Natural killer cell (primary cell): Measurements from ENCODE around the gene KCNA2. TPM values are rescaled to one million over a fixed set of nuclear protein-coding genes. Genes with fewer than 3 reads are reported as not detected.

Experiments used
- ATAC-seq, 3 donors: fragments of 150-1000 bp in 2 of 3; fragments of 200-7000 bp in 1 of 3; cut with Tn5 transposase; 1 replicate in 1 of 3; 2 replicates in 2 of 3; pipeline ENCODE4 v1.10.0; 2021; ENCODE audit warnings: mild to moderate bottlenecking in 2 of 3, moderate library complexity in 2 of 3
- DNase-seq, 2 donors: peaks; one replicate each; pipeline versions ENCODE4 v3.0.0 to v3.0.0-alpha.2; 2013 to 2021; ENCODE audit warnings: mixed read lengths in 1 of 2
- H3K27ac ChIP-seq: one replicate; pipeline ENCODE4 v1.5.1; 2013; ENCODE audit warnings: mild to moderate bottlenecking, low read length
- H3K27me3 ChIP-seq: one replicate; pipeline ENCODE4 v1.6.1; 2013; ENCODE audit warnings: low read length; ENCODE audit not compliant: control insufficient read depth, insufficient read depth
- H3K36me3 ChIP-seq: one replicate; pipeline ENCODE4 v1.6.1; 2013; ENCODE audit warnings: low read length; ENCODE audit not compliant: control insufficient read depth, insufficient read depth
- H3K4me1 ChIP-seq: one replicate; pipeline ENCODE4 v1.6.1; 2013; ENCODE audit warnings: low read length; ENCODE audit not compliant: control insufficient read depth, insufficient read depth
- H3K4me3 ChIP-seq: one replicate; pipeline ENCODE4 v1.5.1; 2013; ENCODE audit warnings: low read length
- H3K9me3 ChIP-seq: one replicate; pipeline ENCODE4 v1.6.1; 2013; ENCODE audit warnings: low read length; ENCODE audit not compliant: control insufficient read depth, insufficient read depth
- H3K27ac Mint-ChIP-seq, 2 donors: one replicate each; pipeline ENCODE4 v1.8.0; 2022; ENCODE audit warnings: mild to moderate bottlenecking in 2 of 2, mixed read lengths in 2 of 2, moderate library complexity in 1 of 2
- H3K27me3 Mint-ChIP-seq, 2 donors: one replicate each; pipeline ENCODE4 v1.8.0; 2022; ENCODE audit warnings: low read depth in 2 of 2, mixed read lengths in 2 of 2
- H3K36me3 Mint-ChIP-seq: one replicate; pipeline ENCODE4 v1.8.0; 2022; ENCODE audit warnings: mixed read lengths
- H3K4me1 Mint-ChIP-seq, 2 donors: one replicate each; pipeline ENCODE4 v1.8.0; 2022; ENCODE audit warnings: mixed read lengths in 2 of 2
- H3K4me3 Mint-ChIP-seq: one replicate; pipeline ENCODE4 v1.8.0; 2022; ENCODE audit warnings: mild to moderate bottlenecking, moderate library complexity, mixed read lengths
- H3K9me3 Mint-ChIP-seq, 2 donors: one replicate each; pipeline ENCODE4 v1.8.0; 2022; ENCODE audit warnings: mixed read lengths in 2 of 2
- CTCF ChIP-seq: fragments of 200-600 bp; IDR thresholded peaks from one replicate; pipeline ENCODE4 v1.8.0; 2022; ENCODE audit warnings: antibody characterized with exemption
- WGBS: methylation state at CpG from one replicate; pipeline ENCODE4 v1.1.7; 2013; ENCODE audit warnings: missing lambda C conversion rate; ENCODE audit not compliant: insufficient coverage; 5-methylcytosine and 5-hydroxymethylcytosine counted together
- intact Hi-C: fragments of 100-400 bp; cut with micrococcal nuclease; formaldehyde crosslinking; loops from one replicate; pipeline ENCODE4 v1.14.2; 2022
- total RNA-seq, 4 donors: library from RNA; stranded (reverse); fragments of 120-200 nt in 1 of 4; gene quantifications; one replicate each; pipeline versions ENCODE4 v1.2.3 to v1.2.4, GENCODE V29; 2013 to 2022

The KCNA2 gene
- total RNA-seq, 3 donors from 2014 or later (not counting 1 experiment from before 2014, with no cell fraction given), result 0.07 to 2.6 (median 0.26) TPM

- Histone ChIP-seq H3K27ac (no peak overlapping the region), H3K4me3 (no peak overlapping the region), H3K27me3 (no peaks in the 10 kb centered on the region), H3K4me1 (peaks cover 75% of the 10 kb centered on the region), H3K36me3 (no peaks in the 10 kb centered on the region), H3K9me3 (no peaks in the 10 kb centered on the region)
- Mint-ChIP-seq H3K27me3 (peaks cover 0 to 3% of the 10 kb centered on the region in 2 donors), H3K27ac (no peak overlapping the region), H3K4me3 (no peak overlapping the region), H3K36me3 (no peaks in the 10 kb centered on the region), H3K9me3 (no peaks in the 10 kb centered on the region), H3K4me1 (peaks cover 34 to 40% of the 10 kb centered on the region in 2 donors)
- intact Hi-C loops, result loop anchor here (5.0 kb wide), 1 partner anchor 39 kb away; the partner anchor contains the start of gene KCNA3
- WGBS, result 99% methylated on average over 2 of the region's 2 CpGs
- no peak for TF ChIP-seq CTCF
- no peak for ATAC-seq
- DNase-seq, result no peak
These were observed 27.5 kb upstream of the KCNA2 start for GRCh38 chr1:110633646-110634030.

- no peaks in the 10 kb centered on the region for H3K27me3 ChIP-seq
- Mint-ChIP-seq H3K27ac (no peak overlapping the region), H3K9me3 (no peaks in the 10 kb centered on the region), H3K4me3 (no peak overlapping the region), H3K4me1 (peaks cover 23 to 28% of the 10 kb centered on the region in 2 donors), H3K27me3 (peaks cover 0 to 3% of the 10 kb centered on the region in 2 donors), H3K36me3 (no peaks in the 10 kb centered on the region)
- no peak overlapping the region for H3K4me3 ChIP-seq
- peaks cover 62% of the 10 kb centered on the region for H3K4me1 ChIP-seq
- no peaks in the 10 kb centered on the region for H3K9me3 ChIP-seq
- 79% methylated on average over 6 of the region's 6 CpGs for WGBS
- intact Hi-C loops, result loop anchor here (1.0 to 5.0 kb wide), 2 partner anchors 40 to 134 kb away; partner anchors contain the start of gene KCNA3
- no peak for TF ChIP-seq CTCF
- no peak for ATAC-seq
- DNase-seq, result no peak
- peak overlapping the region; percentile 37 for H3K27ac ChIP-seq
- no peaks in the 10 kb centered on the region for H3K36me3 ChIP-seq
These were observed 25.9 kb upstream of the KCNA2 start for GRCh38 chr1:110631836-110632620.

- peak; percentile 86 for TF ChIP-seq CTCF
- ATAC-seq, result peak; percentile 86 to 96 (median 95)
- DNase-seq, result peak; percentile 75 to 94
- Mint-ChIP-seq H3K27me3 (peaks cover 0 to 3% of the 10 kb centered on the region in 2 donors), H3K36me3 (no peaks in the 10 kb centered on the region), H3K4me1 (peaks cover 16 to 21% of the 10 kb centered on the region in 2 donors), H3K27ac (no peak overlapping the region), H3K9me3 (no peaks in the 10 kb centered on the region), H3K4me3 (no peak overlapping the region)
- peaks cover 52% of the 10 kb centered on the region for H3K4me1 ChIP-seq
- no peaks in the 10 kb centered on the region for H3K36me3 ChIP-seq
- peak overlapping the region; percentile 19 for H3K27ac ChIP-seq
- H3K27me3 ChIP-seq, result no peaks in the 10 kb centered on the region
- H3K9me3 ChIP-seq, result no peaks in the 10 kb centered on the region
- intact Hi-C loops, result loop anchor here (1.0 to 5.0 kb wide), 2 partner anchors 41 to 135 kb away; partner anchors contain the start of gene KCNA3
- no peak overlapping the region for H3K4me3 ChIP-seq
- WGBS, result 9% methylated on average over 13 of the region's 13 CpGs
These were observed 24.9 kb upstream of the KCNA2 start for GRCh38 chr1:110630839-110631663.
